Spinal cord (tissue), 10 donors: ENCODE data around the gene VARS1. TPM values are rescaled to one million over a fixed set of nuclear protein-coding genes. Genes with fewer than 3 reads are reported as not detected.
A peak's percentile ranks its signal among the peaks of the same experiment; 100 is the strongest.

Experiments
- DNase-seq, 6 donors: peaks; one replicate each; pipeline versions ENCODE4 v3.0.0 to v3.0.0-alpha.2; 2013 to 2015; ENCODE audit warnings: low spot score in 6 of 6, low read depth in 4 of 6
- H3K27ac ChIP-seq: one replicate; pipeline ENCODE4 v1.5.1; 2013; ENCODE audit warnings: low read depth, low read length, control low read depth
- H3K27me3 ChIP-seq: one replicate; pipeline ENCODE4 v1.6.1; 2013; ENCODE audit warnings: low read length; ENCODE audit not compliant: control insufficient read depth, insufficient read depth
- H3K36me3 ChIP-seq: one replicate; pipeline ENCODE4 v1.6.1; 2013; ENCODE audit warnings: low read length; ENCODE audit not compliant: control insufficient read depth, insufficient read depth
- H3K4me1 ChIP-seq: one replicate; pipeline ENCODE4 v1.6.1; 2013; ENCODE audit warnings: low read length; ENCODE audit not compliant: control insufficient read depth, insufficient read depth
- H3K4me3 ChIP-seq: one replicate; pipeline ENCODE4 v1.5.1; 2013; ENCODE audit warnings: low read depth, low read length, control low read depth
- H3K9me3 ChIP-seq: one replicate; pipeline ENCODE4 v1.6.1; 2013; ENCODE audit warnings: low read length; ENCODE audit not compliant: control insufficient read depth, insufficient read depth
- WGBS: methylation state at CpG from one replicate; pipeline ENCODE4 v1.1.5; 2013; ENCODE audit warnings: missing lambda C conversion rate; ENCODE audit not compliant: insufficient coverage; 5-methylcytosine and 5-hydroxymethylcytosine counted together
- polyA plus RNA-seq, 2 donors: library from polyadenylated mRNA; unstranded; fragments of 120-200 nt; gene quantifications; one replicate each; pipeline ENCODE4 v1.2.1, GENCODE V29; 2013; ENCODE audit not compliant: insufficient read length in 2 of 2
- small RNA-seq: library from RNA; depleted of rRNA; stranded (forward); fragments of <200 nt; gene quantifications from one replicate; pipeline ENCODE3, GENCODE V24; 2014; ENCODE audit warnings: low replicate concordance
- total RNA-seq, 2 donors: library from RNA; depleted of rRNA in 1 of 2; stranded (reverse); fragments of 120-200 nt in 1 of 2; fragments of >200 nt in 1 of 2; gene quantifications; one replicate each; pipeline versions ENCODE4 v1.2.3 to v1.2.4, GENCODE V29; 2013 to 2014
- donor health status: healthy.

The VARS1 gene
- total and polyA plus RNA-seq, 4 donors = 25.3 to 70.6 (median 50.8) TPM

GRCh38 chr6:31752739-31753319 lies 42.7 kb downstream of the VARS1 start:
- WGBS = 84% methylated on average over 6 of the region's 8 CpGs

GRCh38 chr6:31750411-31751022 lies 45.0 kb downstream of the VARS1 start:
- no peak for DNase-seq

More at GRCh38 chr6:31752739-31753319, 42.7 kb downstream of the VARS1 start:
- Histone ChIP-seq H3K4me3 (no peak overlapping the region), H3K36me3 (no peaks in the 10 kb centered on the region), H3K27me3 (no peaks in the 10 kb centered on the region), H3K4me1 (no peaks in the 10 kb centered on the region), H3K27ac (no peak overlapping the region), H3K9me3 (no peaks in the 10 kb centered on the region)
- no peak for DNase-seq

GRCh38 chr6:31749301-31750036 lies 46.1 kb downstream of the VARS1 start:
- Histone ChIP-seq H3K27me3 (no peaks in the 10 kb centered on the region), H3K36me3 (peaks cover 6% of the 10 kb centered on the region), H3K4me1 (no peaks in the 10 kb centered on the region), H3K9me3 (no peaks in the 10 kb centered on the region), H3K27ac (no peak overlapping the region), H3K4me3 (no peak overlapping the region)
- no peak for DNase-seq
- 100% methylated on average over 4 of the region's 8 CpGs for WGBS

More at GRCh38 chr6:31750411-31751022, 45.0 kb downstream of the VARS1 start:
- no peaks in the 10 kb centered on the region for H3K27me3 ChIP-seq
- peaks cover 6% of the 10 kb centered on the region for H3K36me3 ChIP-seq
- no peaks in the 10 kb centered on the region for H3K4me1 ChIP-seq
- no peaks in the 10 kb centered on the region for H3K9me3 ChIP-seq
- H3K27ac ChIP-seq = no peak overlapping the region
- WGBS = 96% methylated on average over 6 of the region's 7 CpGs
- no peak overlapping the region for H3K4me3 ChIP-seq

Small RNAs within 50 kb of the gene (small RNA-seq; reads per million reads assigned to genes)
- gene MSH5-SAPCD1 (not detected), gene RF00019 (not detected), gene RNU6-850P (not detected), gene SAPCD1 (not detected), gene SNORD48 (111 reads per million, percentile 98 among the genes with 10 or more reads in this experiment), gene SNORD52 (not detected)

Other genes starting within 250 kb of the VARS1 start
Only the 30 nearest of the 42 such genes appear.
- 10 to 100 TPM; 48.7 to 79.6 TPM for gene PRRC2A, start 175.0 kb downstream of the VARS1 start, total RNA-seq
- gene PRRC2A, start 175.0 kb downstream of the VARS1 start, polyA plus RNA-seq = 100 to 1,000 TPM; 241 to 250 TPM
- gene BAG6, start 143.1 kb downstream of the VARS1 start, total RNA-seq = 100 to 1,000 TPM in 1 of 2 donors, 10 to 100 TPM in 1; 88.9 to 184 TPM
- gene BAG6, start 143.1 kb downstream of the VARS1 start, polyA plus RNA-seq = 100 to 1,000 TPM; 249 to 255 TPM
- gene APOM, start 139.9 kb downstream of the VARS1 start, total RNA-seq = 1 to 10 TPM in 1 of 2 donors, under 1 TPM in 1; 0.40 to 5.7 TPM
- gene APOM, start 139.9 kb downstream of the VARS1 start, polyA plus RNA-seq = 1 to 10 TPM; 6.7 to 9.5 TPM
- gene C6orf47, start 135.0 kb downstream of the VARS1 start, total RNA-seq = 10 to 100 TPM; 12.4 to 23.1 TPM
- 10 to 100 TPM; 16.8 to 17.8 TPM for gene C6orf47, start 135.0 kb downstream of the VARS1 start, polyA plus RNA-seq
- 10 to 100 TPM in 1 of 2 donors, 1 to 10 TPM in 1; 9.1 to 15.3 TPM for gene GPANK1, start 130.8 kb downstream of the VARS1 start, total RNA-seq
- 10 to 100 TPM; 16.9 to 19.9 TPM for gene GPANK1, start 130.8 kb downstream of the VARS1 start, polyA plus RNA-seq
- gene CSNK2B, start 129.7 kb downstream of the VARS1 start, total RNA-seq = 100 to 1,000 TPM in 1 of 2 donors, 10 to 100 TPM in 1; 54.3 to 183 TPM
- gene CSNK2B, start 129.7 kb downstream of the VARS1 start, polyA plus RNA-seq = 100 to 1,000 TPM; 213 to 215 TPM
- 1 to 10 TPM; 2.1 to 8.6 TPM for gene LY6G5B, start 125.8 kb downstream of the VARS1 start, total RNA-seq
- gene LY6G5B, start 125.8 kb downstream of the VARS1 start, polyA plus RNA-seq = 10 to 100 TPM; 17.6 to 35.6 TPM
- 1 to 10 TPM in 1 of 2 donors, under 1 TPM in 1; 0.40 to 3.3 TPM for gene LY6G5C, start 114.7 kb downstream of the VARS1 start, total RNA-seq
- gene LY6G5C, start 114.7 kb downstream of the VARS1 start, polyA plus RNA-seq = 10 to 100 TPM in 1 of 2 donors, 1 to 10 TPM in 1; 8.5 to 13.1 TPM
- 10 to 100 TPM; 51.8 to 83.6 TPM for gene ABHD16A, start 92.4 kb downstream of the VARS1 start, total RNA-seq
- gene ABHD16A, start 92.4 kb downstream of the VARS1 start, polyA plus RNA-seq = 10 to 100 TPM; 72.0 to 85.8 TPM
- under 1 TPM in 1 of 2 donors, not detected in 1; 0.30 TPM for gene LY6G6F, start 88.9 kb downstream of the VARS1 start, total RNA-seq
- gene LY6G6F, start 88.9 kb downstream of the VARS1 start, polyA plus RNA-seq = under 1 TPM in 1 of 2 donors, not detected in 1; 0.27 TPM
- 1 to 10 TPM; 1.1 to 6.6 TPM for gene LY6G6D, start 80.4 kb downstream of the VARS1 start, total RNA-seq
- gene LY6G6D, start 80.4 kb downstream of the VARS1 start, polyA plus RNA-seq = 1 to 10 TPM in 1 of 2 donors, under 1 TPM in 1; 0.51 to 2.3 TPM
- under 1 TPM in 1 of 2 donors, not detected in 1; 0.17 TPM for gene LY6G6C, start 74.0 kb downstream of the VARS1 start, total RNA-seq
- gene LY6G6C, start 74.0 kb downstream of the VARS1 start, polyA plus RNA-seq = 1 to 10 TPM in 1 of 2 donors, under 1 TPM in 1; 0.71 to 1.2 TPM
- under 1 TPM in 1 of 2 donors, not detected in 1; 0.17 TPM for gene MPIG6B, start 72.4 kb downstream of the VARS1 start, total RNA-seq
- gene MPIG6B, start 72.4 kb downstream of the VARS1 start, polyA plus RNA-seq = 1 to 10 TPM in 1 of 2 donors, under 1 TPM in 1; 0.81 to 1.3 TPM
- 100 to 1,000 TPM in 1 of 2 donors, 10 to 100 TPM in 1; 62.9 to 207 TPM for gene DDAH2, start 66.5 kb downstream of the VARS1 start, total RNA-seq
- gene DDAH2, start 66.5 kb downstream of the VARS1 start, polyA plus RNA-seq = 100 to 1,000 TPM; 159 to 178 TPM
- gene CLIC1, start 59.2 kb downstream of the VARS1 start, total RNA-seq = 100 to 1,000 TPM in 1 of 2 donors, 10 to 100 TPM in 1; 96.3 to 322 TPM
- 10 to 100 TPM; 73.5 to 87.1 TPM for gene CLIC1, start 59.2 kb downstream of the VARS1 start, polyA plus RNA-seq
- gene MSH5, start 55.7 kb downstream of the VARS1 start, total RNA-seq = 10 to 100 TPM in 1 of 2 donors, 1 to 10 TPM in 1; 6.2 to 20.2 TPM
- 10 to 100 TPM; 18.9 to 38.8 TPM for gene MSH5, start 55.7 kb downstream of the VARS1 start, polyA plus RNA-seq
- gene SAPCD1, start 33.1 kb downstream of the VARS1 start, total RNA-seq = 1 to 10 TPM; 3.4 to 9.5 TPM
- gene SAPCD1, start 33.1 kb downstream of the VARS1 start, polyA plus RNA-seq = 10 to 100 TPM; 10.5 to 11.1 TPM
- gene VWA7, start 18.4 kb downstream of the VARS1 start, total RNA-seq = 1 to 10 TPM; 1.8 to 2.9 TPM
- gene VWA7, start 18.4 kb downstream of the VARS1 start, polyA plus RNA-seq = 1 to 10 TPM; 4.0 to 4.3 TPM
- 10 to 100 TPM; 18.0 to 45.7 TPM for gene LSM2, start 11.2 kb upstream of the VARS1 start, total RNA-seq
- gene LSM2, start 11.2 kb upstream of the VARS1 start, polyA plus RNA-seq = 10 to 100 TPM; 54.4 to 63.3 TPM
- 1 to 10 TPM; 3.3 to 4.8 TPM for gene HSPA1L, start 19.5 kb upstream of the VARS1 start, total RNA-seq
- gene HSPA1L, start 19.5 kb upstream of the VARS1 start, polyA plus RNA-seq = 1 to 10 TPM; 5.1 to 6.1 TPM
- gene HSPA1A, start 19.8 kb upstream of the VARS1 start, total RNA-seq = 100 to 1,000 TPM; 221 to 541 TPM
- 100 to 1,000 TPM; 117 to 175 TPM for gene HSPA1A, start 19.8 kb upstream of the VARS1 start, polyA plus RNA-seq
- 100 to 1,000 TPM; 285 to 696 TPM for gene HSPA1B, start 32.0 kb upstream of the VARS1 start, total RNA-seq
- gene HSPA1B, start 32.0 kb upstream of the VARS1 start, polyA plus RNA-seq = 100 to 1,000 TPM; 113 to 166 TPM
- 10 to 100 TPM; 21.9 to 47.5 TPM for gene NEU1, start 67.1 kb upstream of the VARS1 start, total RNA-seq
- 10 to 100 TPM; 23.6 to 25.5 TPM for gene NEU1, start 67.1 kb upstream of the VARS1 start, polyA plus RNA-seq
- gene SLC44A4, start 83.2 kb upstream of the VARS1 start, total RNA-seq = under 1 TPM; 0.20 to 0.55 TPM
- gene SLC44A4, start 83.2 kb upstream of the VARS1 start, polyA plus RNA-seq = 1 to 10 TPM in 1 of 2 donors, under 1 TPM in 1; 1.00 to 1.1 TPM
- 10 to 100 TPM; 44.7 to 64.8 TPM for gene EHMT2, start 101.9 kb upstream of the VARS1 start, total RNA-seq
- 100 to 1,000 TPM; 112 to 125 TPM for gene EHMT2, start 101.9 kb upstream of the VARS1 start, polyA plus RNA-seq
- gene ZBTB12, start 106.3 kb upstream of the VARS1 start, total RNA-seq = 1 to 10 TPM; 7.8 to 8.6 TPM
- 10 to 100 TPM; 36.6 to 37.9 TPM for gene ZBTB12, start 106.3 kb upstream of the VARS1 start, polyA plus RNA-seq
- gene C2, start 132.0 kb upstream of the VARS1 start, total RNA-seq = 10 to 100 TPM in 1 of 2 donors, 1 to 10 TPM in 1; 8.4 to 23.1 TPM
- 10 to 100 TPM; 10.8 to 14.7 TPM for gene C2, start 132.0 kb upstream of the VARS1 start, polyA plus RNA-seq
- 10 to 100 TPM; 11.6 to 21.8 TPM for gene CFB, start 150.3 kb upstream of the VARS1 start, total RNA-seq
- gene CFB, start 150.3 kb upstream of the VARS1 start, polyA plus RNA-seq = 1 to 10 TPM; 1.6 to 7.7 TPM
- 10 to 100 TPM; 37.8 to 75.5 TPM for gene NELFE, start 163.2 kb upstream of the VARS1 start, total RNA-seq
- 10 to 100 TPM; 73.3 to 78.3 TPM for gene NELFE, start 163.2 kb upstream of the VARS1 start, polyA plus RNA-seq
- gene SKIC2, start 163.4 kb upstream of the VARS1 start, total RNA-seq = 10 to 100 TPM; 24.0 to 37.9 TPM
- gene SKIC2, start 163.4 kb upstream of the VARS1 start, polyA plus RNA-seq = 10 to 100 TPM; 49.2 to 60.5 TPM